ENCODE data around the gene ADCY9.
"Not testable (repeated sequence)": the region's sequence is repeated elsewhere in the genome, so short reads cannot be mapped to it uniquely, and the experiment has no call there.

The ADCY9 gene

DNA sequence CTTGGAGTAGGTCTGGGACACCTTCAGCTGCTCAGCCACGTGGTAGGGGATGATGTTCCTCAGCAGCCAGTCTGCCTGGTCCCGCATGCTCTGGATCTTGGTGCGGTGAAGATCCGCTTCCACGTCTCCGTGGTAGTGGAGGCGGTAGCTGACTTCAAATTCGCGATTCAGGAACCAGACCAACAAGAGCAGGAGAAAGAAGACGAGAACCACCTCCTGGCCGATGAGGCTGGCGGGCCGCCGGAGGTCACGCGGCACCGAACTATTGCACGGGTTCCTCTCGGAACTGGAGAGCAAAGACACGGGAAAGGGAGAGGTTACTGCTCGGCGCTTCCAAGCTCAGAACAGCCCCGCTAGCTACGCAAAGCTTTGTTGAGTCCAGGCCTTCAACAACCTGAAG, 149.6 kb downstream of the ADCY9 start:
- no peak for DNase-seq

DNA sequence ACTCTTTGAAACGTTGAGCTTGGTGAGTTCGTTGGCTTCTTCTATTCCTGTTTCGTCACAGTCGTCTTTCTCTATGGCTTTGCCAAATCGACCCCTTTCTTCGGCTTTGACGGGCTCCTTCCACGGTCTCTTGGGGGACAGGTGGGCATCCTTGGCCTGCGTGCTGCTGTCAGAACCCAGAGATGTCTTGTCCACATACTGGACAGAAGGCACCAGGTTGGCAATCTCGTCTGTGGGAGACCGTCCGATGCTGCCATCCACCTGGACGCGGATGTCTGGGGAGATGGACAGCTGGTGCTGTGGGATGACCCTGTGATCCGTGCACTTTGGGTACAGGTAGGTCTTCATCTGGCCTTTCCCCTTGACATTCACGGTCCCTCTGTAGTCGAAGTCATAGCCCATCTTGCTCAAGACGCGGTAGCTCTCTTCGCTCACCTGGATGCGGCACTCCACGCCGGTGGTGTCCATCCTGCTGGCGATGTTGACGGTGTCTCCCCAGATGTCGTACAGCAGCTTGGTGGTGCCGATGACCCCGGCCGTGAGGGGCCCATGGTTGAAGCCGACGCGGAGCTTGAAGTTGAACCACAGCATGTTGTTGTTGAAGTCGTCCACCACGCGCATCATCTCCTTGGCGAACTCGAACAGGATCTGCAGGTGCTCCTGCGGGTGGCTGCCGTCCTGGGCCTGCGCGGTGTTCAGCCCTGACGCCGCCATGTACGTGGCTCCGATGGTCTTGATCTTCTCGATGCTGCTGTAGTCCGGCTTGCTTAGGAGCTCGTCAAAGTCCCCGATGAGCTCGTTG, 150.3 kb downstream of the ADCY9 start:
- no peak for DNase-seq

DNA sequence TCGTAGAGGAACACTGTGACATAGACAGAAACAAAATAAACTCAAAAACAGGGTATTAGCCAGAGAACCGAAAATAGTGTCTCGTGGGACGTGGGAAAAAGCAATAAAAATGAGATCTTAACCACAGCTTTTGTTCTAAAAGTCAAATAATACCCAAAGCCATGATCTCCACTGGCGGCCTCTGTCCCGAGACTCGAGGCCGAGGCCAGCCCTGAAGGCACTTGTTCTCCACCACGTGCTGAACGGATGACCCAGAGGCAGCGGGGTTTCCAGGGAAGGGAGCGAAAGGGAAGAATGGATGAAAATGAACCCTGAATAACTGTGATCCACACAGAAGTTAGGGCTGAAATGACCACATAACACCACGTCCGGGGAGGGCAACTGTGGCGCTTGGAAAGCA, 150.9 kb downstream of the ADCY9 start:
- no peak for DNase-seq

DNA sequence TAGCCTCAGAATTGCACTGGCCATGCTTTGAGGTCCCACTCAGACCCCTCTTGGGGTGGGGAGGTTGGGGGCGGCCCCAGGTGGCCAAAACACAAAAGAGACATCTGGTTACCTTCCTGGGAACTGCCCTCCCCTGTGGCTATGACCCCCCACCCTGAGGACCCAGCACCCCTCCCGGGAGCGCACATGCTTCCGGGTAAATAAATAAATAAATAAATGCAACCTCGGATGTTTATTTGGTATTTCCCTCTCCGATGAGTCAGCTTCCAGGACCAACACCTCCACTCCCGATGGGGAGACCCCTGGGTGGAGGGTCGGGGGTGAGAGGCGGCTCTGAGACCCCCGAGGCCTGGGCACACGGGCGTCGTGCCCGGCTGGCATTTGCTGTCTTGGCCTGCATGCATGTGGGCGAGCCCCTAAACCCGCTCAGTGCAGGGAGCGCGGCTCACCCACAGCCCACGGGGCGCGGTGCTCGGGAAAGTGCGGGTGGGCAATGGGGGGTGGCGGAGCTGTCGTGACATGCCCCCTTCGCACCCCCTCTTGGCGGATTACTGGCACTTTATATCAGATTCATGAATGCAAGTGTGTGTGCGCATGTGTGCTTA, 151.5 kb downstream of the ADCY9 start:
- DNase-seq = no peak

DNA sequence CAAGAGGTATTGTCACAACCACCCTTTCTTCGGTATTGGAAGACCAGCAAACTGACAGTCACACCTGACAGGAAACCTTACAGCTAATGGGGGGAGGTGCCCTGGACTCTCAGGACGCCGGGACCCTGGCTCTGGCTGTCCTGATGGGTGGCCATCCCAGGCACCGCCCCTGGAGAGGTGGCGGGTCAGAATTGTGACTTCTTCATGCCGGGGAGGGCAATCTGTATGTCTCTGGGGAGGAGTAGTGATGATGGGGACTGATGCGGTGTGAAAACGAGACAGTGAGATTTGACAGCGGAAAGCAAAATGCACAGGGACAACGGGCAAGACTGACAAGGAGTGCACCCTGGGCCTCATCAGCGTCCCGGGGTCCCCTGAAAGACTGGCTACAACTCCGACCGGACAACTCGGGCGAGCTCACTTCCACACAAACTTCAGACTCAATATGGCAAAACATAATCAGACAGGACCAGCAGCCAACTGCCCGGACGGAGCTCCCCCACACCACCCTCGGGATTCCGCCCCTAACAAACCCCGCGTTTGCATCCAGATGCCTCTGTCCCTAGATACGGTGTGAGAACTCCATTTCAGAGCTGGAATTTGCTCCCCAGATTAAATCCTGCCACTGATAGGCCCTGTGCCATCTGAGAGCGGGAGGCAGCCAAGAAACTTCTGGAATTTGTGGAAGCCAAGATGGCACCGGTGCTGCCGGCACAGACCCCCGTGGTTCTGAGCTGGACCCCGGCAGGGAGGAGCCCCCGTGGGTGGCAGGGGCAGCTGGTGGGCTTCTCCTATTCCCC, 152.2 kb downstream of the ADCY9 start:
- no peak for DNase-seq

DNA sequence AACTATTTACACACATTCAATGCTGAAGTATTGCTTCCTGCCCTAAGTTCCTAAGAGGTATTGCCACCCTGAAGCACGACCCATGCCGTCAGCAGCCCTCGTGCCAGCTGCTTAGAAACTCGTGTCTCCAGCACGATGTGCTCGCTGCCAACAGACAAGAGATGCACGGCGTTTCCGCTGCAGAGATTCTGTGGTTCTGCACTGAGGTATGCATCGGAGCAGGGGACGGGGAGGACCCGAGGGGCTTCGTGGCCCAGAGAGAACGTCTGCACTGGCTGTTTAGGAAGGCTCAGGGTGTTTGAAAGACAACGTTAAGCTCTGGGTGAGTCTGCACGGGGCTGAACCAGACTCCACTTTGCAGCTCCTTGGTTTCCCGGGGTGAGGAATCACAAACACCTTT, 153.0 kb downstream of the ADCY9 start:
- DNase-seq = no peak

DNA sequence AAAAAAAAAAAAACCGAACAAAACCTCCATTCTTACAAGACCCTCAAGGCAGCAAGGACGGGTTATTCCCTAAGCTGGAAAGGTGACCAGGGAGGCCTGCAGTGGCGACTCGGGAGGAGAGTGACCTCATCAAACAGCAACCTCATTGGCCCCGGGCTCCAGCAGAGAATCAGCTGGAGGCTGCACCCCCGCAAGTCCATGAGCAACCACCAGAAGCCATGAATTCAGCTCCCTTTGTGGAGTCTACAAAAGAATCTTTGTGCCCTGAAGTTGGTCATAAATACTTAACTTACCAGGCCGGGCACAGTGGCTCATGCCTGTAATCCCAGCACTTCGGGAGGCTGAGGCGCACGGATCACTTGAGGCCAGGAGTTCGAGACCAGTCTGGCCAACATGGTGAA, 154.8 kb downstream of the ADCY9 start:
- no peak for DNase-seq

DNA sequence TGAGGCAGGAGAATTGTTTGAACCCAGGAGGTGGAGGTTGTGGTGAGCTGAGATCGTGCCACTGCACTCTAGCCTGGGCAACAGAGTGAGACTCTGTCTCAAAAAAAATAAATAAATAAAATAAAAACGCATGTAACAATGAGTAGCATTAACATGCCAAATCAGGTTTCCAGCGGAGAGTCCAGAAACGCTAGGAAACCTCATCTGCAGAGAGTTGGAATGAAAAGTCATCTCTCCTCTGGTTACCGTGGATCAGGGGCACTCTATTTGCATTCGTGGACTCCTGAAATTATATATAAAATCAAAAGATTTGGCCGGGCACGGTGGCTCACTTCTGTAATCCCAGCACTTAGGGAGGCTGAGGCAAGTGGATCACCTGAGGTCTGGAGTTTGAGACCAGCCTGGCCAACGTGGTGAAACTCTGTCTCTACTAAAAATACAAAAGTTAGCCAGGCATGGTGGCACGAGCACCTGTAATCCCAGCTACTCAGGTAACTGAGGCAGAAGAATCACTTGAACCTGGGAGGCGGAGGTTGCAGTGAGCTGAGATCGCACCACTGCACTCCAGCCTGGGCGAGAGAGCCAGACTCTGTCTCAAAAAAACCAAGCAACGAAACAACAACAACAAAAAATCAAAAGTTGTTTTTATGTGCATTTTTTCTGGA, 156.2 kb downstream of the ADCY9 start:
- DNase-seq = not testable (repeated sequence)

DNA sequence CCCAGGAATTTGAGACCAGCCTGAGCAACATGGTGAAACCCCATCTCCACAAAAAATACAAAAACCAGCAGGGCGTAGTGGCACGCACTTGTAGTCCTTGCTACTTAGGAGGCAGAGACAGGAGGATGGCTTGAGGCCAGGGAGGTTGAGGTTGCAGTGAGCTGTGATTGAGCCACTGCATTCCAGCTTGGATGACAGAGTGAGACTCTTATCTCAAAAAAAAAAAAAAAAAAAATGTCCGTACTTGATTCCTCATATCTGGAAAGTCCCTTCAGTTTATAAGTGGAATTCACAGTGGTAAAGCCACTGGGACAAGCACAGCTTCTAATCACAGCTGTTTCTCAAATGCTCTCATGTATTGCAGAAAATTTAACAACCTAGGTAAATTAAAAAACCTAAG, 157.1 kb downstream of the ADCY9 start:
- no peak for DNase-seq

DNA sequence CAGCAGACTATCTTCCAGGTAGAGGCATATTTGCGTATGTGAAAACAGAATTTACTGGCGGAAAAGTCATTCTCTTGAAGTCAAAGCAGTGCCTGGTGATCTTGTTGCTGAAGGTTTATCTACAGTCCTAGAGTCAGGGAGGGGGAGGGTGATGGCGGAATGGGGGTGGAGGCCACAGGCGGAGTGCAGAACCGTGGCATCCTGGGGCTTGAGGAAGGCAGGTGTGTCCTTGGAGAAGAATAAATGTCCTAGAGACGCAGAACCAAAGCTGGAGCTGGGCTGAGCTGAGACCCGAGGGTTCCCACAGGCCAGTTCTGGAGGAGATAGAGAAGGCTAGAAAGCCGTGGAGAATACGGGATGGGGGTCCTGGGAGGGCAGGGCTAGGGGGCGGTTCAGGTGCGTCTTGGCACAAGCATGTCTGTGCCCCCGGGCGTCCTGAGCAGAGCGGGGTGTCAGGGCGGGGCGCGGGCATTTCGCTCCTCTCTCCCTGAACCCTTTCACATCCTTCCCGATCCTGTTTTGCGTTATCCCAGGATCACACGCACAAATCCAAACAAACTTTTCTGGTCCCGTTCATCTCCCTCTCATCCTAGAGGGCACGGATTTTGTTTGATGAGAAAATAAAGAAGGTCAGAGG, 158.8 kb downstream of the ADCY9 start:
- DNase-seq = no peak

DNA sequence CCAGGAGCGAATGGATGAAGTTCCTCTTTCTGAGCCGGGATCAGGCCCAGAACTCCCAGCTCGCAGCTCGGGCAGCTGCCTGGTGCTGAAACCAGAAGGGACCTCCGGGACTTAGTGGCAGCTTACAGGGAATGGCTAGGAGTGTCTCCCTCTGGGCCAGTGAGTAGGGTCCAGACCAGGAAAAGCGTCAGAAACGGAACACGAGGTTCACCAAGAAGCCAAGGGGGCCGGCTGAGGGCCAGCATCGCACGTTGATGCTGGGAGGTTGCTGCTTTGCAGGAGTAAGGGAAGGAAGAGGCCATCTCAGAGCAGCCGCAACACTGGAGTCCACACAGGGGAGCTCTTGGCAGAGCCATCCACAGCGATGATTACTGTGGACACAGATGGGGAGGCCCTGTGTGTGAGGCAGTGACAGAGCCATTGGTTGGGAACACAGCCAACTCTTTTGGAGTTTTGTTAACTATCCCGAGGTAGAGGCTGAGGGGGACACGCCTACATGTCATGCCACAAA, 161.8 kb downstream of the ADCY9 start:
- DNase-seq = no peak

DNA sequence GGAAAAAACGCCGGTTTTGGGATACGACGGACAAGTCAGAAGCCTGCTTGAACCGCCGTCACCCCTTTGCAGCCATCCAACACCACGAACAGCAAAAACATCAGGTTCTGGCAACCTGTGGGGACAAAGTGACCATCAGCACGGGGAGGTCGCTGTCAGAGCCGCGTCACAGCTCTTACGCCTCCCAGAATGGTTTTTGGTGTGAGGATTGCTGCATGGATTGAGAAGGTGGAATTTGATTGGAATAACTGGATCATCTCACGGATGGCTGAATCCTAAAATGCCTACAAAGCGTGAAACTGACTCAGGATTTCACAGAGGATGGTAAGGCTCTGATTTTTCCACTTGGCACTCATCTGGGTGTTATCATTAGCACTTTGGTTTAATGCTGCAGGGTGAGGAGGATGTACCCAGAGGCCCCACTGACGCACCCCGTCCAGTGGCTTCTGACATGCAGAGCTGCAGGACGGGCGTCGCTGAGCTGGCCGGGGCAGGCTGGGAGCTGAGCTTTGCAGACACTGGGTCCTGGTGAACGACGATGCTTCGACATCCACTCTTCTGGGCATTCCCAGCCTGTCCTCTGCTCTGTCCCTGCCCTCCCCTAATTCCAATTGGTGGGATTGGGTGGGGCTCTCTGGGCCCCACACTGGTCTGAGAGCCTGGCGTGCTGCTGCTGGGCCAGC, 162.4 kb downstream of the ADCY9 start:
- no peak for DNase-seq

DNA sequence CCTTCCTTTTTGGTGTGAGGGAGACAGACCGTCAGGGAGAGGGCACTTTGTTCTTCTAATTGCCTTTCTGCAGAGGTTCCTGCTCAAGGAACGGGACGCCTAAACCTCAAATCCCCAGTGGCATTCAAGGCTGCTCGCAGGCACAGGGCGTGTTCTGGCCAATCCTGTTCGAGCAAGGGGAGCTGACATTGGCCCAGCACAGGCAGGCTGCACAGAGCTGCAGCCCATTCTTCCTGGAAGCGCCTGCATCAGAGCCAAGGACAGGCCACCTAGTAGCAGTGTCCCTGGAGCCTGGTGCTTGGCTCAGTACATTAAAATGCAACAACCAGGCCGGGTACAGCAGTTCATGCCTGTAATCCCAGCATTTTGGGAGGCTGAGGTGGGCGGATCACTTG, 163.5 kb downstream of the ADCY9 start:
- no peak for DNase-seq

DNA sequence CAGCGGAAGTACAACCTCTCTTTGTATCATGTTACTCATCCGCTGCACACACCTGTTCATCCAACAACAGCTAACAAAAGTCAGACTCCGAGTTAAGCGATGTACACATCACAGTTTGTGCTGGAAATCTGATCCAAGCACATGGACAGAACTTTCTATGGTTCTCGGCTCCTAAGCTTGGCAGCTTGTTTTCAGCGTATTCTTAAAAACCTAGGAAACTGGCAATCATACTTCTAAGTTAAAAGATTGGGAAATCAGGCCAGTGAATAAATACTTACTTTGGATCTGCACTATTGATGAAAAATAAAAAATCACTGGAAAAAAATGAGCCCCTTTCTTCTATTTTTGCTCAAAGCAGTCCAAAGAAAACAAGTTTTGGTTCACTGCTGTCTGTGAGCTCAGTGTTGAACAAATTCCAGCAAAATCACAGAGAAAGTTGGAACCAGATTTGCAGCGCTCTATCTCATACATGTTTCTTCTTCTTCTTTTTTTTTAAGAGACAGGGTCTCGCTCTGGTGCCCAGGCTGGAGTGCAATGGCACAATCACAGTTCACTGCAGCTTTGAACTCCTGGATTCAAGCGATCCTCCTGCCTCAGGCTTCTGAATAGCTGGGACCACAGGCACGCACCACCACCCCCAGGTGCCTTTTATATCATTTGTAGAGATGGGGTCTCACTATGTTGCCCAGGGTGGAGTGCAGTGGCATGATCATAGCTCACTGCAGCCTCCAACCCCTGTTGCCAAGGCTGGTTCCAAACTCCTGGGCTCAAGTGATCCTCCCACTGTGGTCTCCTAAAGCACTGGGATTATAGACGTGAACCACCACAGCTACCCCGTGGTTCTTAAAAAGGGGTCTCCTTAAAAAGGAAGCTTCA, 164.1 kb downstream of the ADCY9 start:
- DNase-seq = no peak

DNA sequence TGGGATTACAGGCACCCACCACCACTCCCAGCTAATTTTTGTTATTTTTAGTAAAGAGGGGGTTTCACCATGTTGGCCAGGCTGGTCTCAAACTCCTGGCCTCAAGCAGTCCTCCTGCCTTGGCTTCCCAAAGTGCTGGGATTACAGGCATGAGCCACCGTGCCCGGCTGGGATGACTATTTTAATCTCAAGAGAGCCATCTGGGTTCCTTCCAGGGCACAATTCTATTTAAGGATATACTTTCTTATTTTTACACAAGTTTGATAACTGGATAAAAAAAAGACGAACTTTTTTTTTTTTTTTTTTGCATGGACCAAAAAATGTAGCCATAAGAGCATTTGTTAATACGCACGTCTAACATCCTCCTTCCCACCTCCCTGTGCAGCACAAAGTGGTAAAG, 164.9 kb downstream of the ADCY9 start:
- not testable (repeated sequence) for DNase-seq

DNA sequence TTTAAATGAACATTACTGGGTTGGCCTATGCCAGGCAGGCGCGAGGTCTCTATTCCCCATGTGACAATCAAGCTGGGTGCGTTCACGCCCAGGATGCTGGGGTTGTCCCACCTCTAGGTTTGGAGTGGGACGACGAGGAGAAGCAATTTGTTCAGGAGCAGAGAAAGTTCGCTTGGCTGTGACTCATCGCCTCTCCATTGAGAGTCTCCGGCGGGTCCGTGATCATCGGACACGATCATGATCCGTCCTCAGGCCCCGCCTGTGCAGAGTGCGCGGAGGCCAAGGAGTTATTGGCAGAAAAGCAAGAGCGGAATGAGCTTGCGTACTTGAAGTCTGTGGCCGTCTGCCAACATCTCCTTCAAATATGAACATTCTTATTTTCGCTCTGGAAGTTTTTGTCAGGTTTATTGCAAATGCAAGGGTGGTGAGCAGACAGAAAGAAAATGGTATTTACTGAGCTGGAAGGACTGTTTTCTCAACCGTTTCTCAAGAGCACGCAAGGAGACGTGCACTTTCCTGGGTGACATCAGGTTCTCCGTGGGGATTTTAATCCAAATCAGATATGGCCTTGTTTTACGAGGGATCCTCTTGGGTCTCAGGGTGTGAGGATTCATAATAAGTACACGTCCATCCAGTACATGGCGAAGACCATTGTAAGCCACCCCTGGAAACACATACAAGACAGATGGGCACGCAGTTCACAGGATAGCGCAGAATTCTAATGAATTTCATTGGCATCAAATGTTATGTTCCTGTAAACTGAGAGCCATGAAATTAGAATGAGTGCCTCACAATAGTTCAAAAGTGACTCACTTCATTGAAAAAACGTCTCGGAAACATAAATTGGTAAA, 165.7 kb downstream of the ADCY9 start:
- DNase-seq = no peak

DNA sequence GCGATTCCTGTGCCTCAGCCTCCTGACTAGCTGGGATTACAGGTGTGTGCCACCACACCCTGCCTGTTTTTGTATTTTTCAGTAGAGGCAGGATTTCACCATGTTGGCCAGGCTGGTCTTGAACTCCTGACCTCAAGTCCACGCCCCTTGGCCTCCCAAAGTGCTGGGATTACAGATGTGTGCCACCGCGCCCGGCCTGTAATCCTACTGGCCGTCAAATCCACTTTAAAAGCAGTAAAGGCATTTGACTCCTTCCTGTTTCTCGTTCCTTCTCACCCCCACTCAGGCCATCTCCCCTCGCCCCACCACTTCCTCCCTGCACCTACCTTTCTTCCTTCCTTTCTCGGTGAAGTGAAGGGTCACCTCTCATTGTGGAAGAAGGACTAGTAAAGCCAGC, 166.3 kb downstream of the ADCY9 start:
- no peak for DNase-seq

DNA sequence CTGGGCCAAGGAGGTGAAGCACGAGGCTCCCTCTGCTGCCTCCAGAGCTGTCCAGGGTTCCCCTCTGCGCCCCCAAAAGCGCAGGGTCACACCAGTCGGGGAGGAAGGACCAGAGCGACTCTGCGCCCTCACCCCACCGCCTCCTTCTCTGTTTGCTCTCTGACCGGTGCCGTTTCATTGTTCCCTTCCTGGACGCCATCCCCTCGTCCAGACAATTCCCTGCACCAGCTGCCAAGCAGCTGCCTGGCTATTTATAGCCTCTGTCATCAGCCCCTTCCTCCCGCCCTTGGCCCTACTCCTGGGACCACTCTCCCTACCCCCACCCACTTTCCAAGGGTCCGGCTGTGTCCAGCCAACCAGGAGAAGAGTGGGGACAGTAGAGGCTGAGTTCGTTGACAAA, 167.0 kb downstream of the ADCY9 start:
- no peak for DNase-seq

DNA sequence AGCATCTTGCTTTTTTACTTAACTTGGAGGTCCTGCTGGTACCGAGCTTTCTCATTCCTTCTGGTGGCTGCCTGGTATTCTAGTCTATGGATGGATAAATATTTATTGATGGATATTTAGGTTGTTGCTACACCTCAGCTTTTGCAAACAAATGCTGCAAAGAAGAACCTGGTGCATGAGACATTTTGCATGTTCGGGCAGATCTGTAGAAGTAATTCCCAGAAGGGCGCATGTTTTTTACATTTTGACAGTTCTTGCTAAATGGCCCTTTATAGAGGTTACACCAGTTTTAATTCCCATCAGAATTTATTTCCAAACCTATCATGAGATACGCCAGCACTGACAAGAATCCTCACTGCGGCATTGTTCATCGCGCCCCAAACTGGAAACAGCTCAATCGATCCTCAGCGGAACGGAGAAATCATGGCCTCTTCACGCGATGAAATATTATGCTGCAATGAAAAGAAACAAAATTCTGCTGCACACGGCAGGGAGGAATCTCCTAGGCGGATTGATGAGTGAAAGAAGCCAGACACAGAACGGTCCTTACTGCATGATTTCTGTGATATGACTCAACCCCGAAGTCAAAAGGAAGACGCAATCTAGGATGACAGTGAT, 167.8 kb downstream of the ADCY9 start:
- DNase-seq = no peak

Data from activated CD4-positive, alpha-beta T cell treated with anti-CD3 and anti-CD28 coated beads, Interleukin-2, amount 50 U/mL, for 48 hours (primary cell).